GM21528 (cell line): Measurements from ENCODE around the gene YWHAG.
A peak's percentile ranks its signal among the peaks of the same experiment; 100 is the strongest.
"Not testable (repeated sequence)": the region's sequence is repeated elsewhere in the genome, so short reads cannot be mapped to it uniquely, and the experiment has no call there.

Source experiments
- ATAC-seq: cut with Tn5 transposase; IDR thresholded peaks from one replicate; pipeline ENCODE4 v1.9.1; 2021; ENCODE audit warnings: mild to moderate bottlenecking, moderate library complexity; ENCODE audit not compliant: unreplicated experiment, low FRiP score

The YWHAG gene

DNA sequence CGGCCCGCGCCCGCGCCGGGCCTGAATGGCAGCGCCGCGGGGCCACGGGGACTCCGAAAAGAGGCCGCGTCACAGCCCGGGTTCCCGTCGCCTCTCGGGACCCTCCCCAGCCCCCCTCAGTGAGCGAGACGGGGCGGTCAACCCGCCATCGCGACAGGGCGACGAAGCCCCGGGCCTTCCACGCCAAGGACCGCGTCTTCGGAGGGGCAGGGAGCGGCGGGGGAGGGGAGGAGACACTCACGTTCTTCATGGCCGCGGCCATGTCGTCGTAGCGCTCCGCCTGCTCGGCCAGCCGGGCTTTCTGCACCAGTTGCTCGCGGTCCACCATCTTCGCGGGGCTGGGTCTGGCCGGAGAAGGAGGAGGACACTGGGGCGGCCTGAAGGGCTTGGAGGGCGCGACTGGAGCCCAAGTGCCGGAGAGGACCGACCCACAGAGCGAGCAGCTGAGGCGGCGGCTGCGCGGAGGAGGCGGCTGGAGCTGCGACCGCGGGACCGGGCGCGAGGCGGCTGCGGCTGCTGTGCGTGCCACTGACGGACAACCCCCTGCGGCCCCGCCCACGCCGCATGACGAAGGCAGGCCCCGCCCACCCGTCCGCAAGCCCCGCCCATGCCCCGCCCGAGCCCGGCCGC lies at the start of gene YWHAG:
Gene YWHAG, minus strand, starts transcription at position 511 of the 630 bp plus-strand sequence. Its CDS starts 183 bp downstream, at position 328.
- peak; percentile 73 for ATAC-seq

DNA sequence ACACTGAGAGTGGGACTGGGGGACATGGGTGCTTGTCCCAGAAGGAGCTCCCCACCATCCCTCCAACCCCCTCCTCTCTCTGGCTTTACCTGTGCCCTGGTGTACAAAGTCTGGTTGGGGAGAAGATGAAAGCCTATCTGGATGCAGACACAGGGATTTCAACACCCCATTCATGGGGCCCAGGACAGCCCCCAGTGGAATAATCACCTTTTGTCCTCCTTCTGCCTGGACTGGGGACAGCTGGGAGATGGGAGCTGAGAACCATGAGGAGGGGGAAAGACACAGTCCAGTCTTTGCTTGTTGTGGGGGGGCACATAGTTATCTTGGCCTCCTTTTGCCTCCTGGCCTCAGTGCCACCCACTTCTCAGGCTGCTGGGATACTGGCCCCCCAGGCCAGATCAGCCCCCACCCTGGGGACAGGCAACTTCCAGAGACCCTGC lies 49.4 kb upstream of the YWHAG start:
- ATAC-seq = no peak

DNA sequence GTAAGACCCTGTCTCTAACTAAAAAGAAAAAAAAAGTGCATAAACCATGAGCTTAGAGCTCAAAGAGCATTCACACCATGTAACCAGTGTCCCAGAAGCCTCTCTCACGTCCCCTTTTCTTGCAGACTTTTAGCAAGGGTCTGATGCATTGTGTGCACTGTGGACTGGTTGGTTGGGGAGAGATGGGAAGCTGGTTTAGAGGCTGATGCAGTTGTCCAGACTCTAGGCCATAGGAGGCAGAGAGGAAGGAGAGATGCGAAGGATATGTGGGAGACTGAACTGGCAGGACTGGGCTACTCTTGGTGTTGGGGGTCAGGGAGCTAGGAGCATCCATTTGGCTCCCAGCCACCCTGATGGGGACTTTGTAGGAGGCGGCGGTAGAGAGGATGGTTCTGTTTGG lies 48.9 kb upstream of the YWHAG start:
- no peak for ATAC-seq

DNA sequence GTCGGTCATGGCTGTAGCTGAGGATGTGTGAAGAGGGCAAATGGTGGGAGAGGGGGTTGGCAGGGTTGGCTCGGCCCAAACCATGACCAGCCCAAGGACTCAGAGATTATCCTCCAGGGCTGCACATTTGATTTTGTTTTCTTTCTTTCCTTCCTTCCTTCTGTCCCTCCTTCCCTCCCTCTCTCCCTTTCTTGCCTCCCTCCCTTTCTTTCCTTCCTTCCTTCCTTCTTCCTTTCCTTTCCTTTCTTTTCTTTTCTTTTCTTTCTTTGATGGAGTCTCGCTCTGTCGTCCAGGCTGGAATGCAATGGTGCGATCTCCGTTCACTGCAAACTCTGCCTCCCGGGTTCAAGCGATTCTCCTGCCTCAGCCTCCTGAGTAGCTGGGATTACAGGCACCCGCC lies 46.9 kb upstream of the YWHAG start:
- ATAC-seq = no peak

DNA sequence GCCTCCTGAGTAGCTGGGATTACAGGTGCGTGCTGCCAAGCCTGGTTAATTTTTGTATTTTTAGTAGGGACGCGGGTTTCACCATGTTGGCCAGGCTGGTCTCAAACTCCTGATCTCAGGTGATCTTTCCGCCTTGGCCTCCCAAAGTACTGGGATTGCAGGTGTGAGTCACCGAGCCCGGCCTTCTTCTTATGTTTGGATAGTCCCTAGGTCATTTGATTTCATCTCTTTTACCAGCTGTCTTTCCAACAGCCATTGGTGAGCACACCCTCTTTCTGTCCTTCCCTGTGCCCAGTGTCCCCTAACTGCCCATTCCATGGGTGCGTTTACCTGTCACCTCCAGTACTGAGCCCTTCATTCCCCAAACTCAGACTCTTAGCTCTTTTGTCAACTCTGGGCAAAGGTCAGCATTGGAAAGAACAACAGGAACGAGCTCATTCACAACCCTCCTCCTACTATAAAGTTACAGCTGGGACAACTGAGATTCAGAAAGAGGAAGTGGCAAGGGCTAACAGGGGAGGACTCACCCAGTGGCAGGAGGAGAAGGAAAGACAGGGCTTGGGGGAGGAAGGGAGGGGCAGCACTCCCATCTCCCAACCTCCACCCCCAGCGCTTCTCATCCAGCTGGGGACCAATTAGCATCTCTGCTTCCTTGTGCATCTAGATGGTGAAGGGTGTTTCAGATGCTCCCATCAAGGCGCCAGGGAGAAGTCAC lies 45.1 kb upstream of the YWHAG start:
- ATAC-seq = no peak

DNA sequence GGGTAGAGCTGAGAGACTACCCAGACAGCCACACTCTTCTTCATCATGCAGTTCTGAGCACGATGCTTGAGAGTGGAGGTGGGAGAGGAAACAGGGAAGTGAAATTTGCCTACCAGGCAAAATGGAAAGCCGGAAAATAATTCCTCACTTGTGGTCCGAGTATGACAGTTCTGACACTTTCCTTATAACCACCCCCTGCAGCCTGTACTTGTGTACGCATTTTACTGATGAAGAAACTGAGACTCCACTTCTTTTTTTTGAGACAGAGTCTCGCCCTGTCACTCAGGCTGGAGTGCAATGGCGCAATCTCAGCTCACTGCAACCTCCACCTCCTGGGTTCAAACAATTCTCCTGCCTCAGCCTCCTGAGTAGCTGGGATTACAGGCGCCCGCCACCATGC lies 44.3 kb upstream of the YWHAG start:
- not testable (repeated sequence) for ATAC-seq

DNA sequence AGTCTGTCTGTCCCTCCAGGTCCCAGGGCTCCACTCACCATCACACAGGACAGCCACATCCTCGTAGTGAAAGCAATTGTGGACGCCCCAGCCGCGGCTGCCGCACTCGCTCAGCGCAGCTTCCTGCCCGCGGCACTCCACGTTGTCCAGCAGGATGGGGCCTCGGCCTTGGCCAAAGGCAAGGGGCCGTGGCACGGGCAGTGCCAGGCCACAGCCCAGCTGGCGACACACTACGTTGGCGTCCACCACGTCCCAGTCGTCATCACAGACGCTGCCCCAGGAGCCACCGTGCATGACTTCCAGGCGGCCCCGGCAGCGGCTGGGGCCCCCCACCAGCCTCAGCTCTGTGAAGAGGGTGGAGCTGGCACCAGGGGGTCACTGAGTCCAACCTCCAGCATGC lies 41.5 kb upstream of the YWHAG start:
- no peak for ATAC-seq

DNA sequence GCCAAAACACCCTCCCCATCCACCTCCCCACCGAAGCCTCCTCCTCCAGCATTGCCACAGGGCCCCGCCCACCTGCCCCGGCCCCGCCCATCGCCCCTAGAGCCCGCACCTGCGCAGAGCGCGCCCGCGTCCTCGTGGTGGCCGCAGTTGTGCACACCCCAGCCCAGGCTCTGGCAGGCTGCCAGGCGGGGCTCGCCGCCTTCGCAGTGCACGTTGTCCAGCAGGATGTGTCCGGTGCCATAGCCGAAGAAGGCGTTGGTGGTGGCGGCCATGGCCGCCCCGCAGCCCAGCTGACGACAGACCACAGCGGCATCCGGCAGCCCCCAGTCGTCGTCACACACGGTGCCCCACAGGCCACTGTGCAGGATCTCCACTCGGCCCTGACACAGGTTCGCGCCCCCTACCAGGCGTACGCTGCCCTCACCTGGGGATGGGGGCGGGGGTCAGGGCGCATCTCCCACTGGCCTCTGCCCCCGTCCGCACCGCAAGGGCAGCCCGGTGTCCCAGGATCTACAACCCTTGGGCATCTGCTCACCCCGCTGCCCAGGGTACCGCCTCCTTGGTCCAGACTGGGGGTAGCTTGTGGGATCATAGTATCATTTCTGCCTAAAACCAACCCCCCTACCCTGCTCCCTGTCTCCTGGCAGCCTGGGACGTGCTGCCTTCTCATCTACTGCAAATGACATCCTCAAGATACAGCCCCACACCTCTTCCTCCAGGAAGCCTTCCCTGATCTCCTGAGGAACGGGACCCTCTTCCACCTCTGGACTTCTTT lies 38.8 kb upstream of the YWHAG start:
- no peak for ATAC-seq

DNA sequence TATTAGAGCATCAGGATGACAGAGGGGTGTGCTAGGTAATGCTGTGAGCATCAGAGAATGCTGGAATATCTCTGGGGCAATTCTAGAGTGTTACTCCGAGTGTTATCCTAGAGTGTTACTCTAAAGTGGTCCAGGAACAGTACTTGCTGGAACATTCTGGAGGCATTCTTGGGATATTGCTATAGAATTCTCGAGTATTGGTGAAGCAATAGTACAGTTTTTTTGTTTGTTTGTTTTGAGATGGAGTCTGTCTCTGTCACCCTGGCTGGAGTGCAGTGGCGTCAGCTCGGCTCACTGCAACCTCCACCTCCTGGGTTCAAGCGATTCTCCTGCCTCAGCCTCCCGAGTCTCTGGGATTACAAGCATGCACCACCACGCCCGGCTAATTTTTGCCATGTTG lies 38.1 kb upstream of the YWHAG start:
- ATAC-seq = no peak

DNA sequence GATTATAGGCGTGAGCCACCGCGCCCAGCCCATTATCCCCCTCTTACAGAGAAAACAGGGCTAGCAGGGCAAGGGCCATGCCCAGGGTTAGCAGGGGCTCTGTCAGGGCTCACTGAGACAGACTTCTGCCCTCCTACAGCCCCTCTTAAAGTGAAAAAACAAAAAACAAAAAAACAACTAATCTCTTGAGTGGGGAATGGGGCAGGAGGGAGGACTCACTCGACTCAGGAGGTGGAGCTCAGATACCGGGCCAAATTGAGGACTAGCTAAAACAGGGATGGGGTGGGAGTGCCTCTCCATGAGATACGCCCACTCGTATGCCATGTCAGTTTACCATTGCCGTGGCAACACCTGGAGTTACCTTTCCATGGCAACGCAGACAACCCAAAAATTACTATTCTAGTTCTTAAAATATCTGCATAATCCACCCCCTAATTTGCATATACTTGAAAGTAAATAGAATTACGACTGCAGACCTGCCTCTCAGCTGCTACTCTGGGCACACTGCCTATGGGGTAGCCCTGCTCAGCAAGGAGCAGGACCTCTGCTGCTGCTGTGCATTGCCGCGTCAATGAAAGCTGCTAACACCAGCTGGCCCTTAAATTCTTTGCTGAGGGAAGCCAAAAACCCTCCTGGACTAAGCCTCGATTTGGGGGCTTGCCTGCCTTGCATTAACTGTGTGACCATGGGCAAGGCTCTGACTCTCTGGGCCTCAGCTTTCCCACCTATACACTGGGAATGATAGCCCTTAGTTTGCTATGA lies 37.4 kb upstream of the YWHAG start:
- ATAC-seq = no peak

DNA sequence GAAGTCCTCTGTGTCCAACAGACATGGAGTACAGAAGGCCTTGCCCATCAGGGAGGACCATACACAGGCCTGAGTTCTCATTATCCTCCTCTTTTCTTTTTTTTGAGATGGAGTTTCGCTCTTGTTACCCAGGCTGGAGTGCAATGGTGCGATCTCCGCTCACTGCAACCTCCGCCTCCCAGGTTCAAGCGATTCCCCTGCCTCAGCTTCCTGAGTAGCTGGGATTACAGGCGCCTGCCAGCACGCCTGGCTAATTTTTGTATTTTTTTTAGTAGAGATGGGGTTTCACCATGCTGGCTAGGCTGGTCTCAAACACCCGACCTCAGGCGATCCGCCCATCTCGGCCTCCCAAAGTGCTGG lies 36.8 kb upstream of the YWHAG start:
- not testable (repeated sequence) for ATAC-seq

DNA sequence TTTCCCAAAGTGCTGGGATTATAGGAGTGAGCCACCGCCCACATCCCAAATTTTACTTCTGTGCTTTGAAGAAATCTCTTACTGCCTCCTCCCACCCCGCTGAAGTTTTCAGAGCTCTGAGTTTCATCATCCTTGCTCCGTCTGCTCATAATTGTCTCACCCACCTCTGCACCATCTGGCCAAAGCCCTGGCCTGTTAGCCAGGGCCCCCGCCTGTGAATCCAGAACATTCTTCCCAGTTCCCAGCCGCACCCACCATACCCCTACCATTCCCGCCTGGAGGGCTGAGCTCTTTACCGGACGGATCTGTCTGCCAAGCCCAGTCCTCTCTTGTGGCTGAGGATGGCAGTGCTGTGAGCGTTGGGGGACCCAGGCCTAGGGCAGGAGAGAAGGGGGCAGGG lies 36.2 kb upstream of the YWHAG start:
- no peak for ATAC-seq

DNA sequence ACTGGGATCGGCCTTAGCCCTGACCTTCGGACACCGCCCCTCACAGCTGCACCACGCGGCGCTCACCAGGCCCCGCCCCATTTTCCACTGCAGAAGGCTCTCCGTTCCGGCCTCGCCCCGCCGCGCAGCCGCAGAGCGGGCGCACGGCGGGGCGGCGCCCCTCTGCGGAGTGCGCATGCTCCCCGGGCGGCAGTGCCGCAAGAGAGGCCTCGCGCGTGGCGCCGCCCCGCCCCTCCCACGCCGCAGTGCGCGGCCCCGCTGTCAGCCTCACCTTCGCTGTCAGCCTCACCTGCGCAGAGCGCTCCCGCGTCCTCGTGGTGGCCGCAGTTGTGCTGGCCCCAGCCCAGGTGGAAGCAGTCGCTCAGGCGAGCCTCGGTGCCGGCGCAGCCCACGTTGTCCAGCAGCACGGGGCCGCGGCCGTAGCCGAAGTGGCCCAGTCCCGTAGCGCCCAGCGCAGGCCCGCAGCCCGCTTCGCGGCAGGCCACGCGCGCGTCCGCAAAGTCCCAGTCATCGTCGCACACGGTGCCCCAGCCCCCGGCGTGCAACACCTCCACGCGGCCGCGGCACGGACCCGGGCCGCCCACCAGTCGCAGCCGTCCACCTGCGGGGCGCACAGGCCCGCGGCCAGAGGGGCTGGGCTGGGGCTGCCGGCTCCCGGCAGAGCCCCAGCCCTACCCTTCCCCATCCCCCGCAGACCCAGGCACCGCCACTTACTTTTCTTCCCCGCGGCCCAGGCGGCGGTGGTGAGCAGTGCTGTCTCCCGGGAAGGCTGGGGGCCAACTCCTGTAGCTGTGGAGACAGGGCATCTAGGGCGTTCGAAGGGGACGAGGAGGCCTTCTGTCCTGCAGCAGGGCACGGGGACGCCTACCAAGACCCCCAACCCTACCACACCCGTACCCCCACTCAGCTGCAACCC lies 34.6 kb upstream of the YWHAG start:
- ATAC-seq = peak; percentile 82

DNA sequence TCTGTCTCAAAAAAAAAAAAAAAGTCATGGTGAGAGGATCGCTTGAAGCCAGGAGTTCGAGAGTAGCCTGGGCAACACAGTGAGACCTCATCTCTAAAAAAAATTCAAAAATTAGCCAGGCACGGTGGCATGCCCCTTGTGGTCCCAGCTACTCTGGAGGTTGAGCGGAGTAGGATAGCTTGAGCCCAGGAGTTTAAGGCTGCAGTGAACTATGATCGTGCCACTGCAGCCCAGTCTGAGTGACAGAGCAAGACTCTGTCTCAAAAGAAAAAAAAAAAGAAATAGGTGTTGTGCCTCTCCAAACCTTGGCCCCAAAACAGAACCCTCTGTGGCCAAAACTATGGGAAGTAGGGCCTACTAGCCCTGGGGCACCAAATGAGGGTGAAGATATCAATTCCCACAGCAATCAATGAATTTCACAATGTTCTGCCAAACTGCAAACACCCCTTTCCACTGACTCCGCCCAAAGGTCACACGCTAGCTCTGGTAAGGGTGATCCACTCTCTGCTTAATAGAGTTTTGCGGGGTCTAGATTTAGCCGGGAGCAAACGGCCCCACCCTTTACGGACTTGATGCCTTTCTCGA lies 33.8 kb upstream of the YWHAG start:
- ATAC-seq = no peak

DNA sequence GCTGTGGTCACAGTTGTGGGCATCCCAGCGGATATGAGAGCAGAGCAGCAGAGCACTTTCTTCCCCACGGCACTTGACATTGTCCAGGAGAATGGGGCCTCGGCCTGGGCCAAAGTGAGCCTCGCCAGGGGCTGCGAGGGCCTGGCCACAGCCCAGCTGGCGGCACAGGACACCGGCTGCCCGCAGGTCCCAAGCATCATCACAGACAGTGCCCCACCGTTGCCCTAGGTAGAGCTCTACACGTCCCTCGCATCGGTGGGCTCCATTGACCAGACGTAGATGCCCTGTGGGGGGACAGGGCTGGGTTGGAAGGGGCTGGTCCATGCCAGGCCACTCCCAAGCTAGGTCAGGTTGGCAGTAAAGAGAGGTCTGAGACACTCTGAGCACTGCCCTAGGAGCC lies 31.3 kb upstream of the YWHAG start:
- ATAC-seq = no peak

DNA sequence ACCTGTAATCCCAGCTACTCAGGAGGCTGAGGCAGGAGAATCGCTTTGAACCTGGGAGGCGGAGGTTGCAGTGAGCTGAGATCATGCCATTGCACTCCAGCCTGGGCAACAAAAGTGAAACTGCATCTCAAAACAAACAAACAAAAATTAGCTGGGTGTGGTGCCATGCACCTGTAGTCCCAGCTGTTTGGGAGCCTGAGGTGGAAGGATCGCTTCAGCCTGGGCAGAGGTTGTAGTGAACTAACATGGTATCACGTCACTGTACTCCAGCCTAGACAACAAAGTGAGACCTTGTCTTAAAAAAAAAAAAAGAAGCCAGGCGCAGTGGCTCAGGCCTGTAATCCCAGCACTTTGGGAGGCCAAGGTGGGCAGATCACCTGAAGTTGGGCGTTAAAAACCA lies 29.0 kb upstream of the YWHAG start:
- not testable (repeated sequence) for ATAC-seq

DNA sequence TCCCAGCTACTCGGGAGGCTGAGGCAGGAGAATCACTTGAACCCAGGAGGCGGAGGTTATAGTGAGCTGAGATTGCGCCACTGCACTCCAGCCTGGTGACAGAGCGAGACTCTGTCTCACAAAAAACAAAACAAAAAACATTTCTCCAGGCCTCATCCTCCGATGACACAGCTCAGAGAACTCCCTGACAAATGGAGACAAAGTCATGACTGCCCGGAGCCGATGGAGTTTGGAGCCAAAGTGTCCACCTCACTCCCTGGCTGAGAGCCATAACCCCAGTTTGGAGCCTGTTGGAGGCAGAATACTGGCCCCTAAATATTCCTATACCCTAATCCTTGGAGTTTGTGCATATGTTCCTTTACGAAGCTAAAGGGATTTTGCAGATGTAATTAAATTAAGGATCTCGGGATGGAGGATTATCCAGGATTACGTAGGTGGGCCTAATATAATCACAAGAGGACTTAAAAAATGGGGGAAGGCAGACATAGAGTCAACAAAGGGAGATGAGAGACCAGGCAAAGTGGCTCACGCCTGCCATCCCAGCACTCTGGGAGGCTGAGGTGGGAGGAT lies 28.0 kb upstream of the YWHAG start:
- ATAC-seq = no peak

DNA sequence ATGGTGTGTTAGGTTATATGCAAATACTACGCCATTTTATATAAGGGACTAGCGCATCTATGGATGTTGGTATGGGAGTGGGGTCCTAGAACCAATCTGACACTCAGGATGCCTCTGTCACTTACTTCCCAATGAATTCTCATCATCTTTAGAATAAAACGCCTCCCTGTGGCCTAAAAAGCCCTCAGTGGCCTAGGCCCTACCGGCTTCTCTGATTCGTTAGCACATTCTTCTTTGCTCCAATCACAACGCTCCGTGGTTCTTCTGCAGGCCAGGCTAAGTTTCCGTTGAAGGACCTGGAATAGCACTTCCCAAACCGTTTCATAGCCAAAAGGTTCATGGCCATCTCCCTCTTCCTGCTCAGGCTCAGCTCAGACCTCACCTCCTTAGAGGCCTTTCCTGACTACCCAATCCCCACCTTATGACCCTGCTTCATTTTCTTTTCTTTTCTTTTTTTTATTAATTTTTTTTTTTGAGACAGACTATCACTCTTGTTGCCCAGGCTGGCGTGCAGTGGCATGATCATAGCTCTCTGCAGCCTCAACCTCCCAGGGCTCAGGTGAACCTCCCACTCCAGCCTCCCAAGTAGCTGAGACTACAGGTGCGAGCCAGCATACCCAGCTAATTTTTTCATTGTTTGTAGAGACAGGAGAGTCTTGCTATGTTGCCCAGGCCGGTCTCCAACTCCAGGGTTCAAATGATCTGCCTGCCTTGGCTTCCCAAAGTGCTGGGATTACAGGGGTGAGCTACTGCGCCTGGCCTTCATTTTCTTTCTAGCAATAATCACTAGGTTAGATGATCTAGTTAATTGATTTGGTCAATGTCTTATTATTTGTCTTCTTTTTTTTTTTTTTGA lies 24.5 kb upstream of the YWHAG start:
- ATAC-seq = no peak
